H9 (cell line): Measurements from ENCODE around the gene FSTL4. TPM values are rescaled to one million over a fixed set of nuclear protein-coding genes. Genes with fewer than 3 reads are reported as not detected.

Experiments used
- DNase-seq: peaks from one replicate; pipeline ENCODE4 v3.0.0-alpha.2; 2017
- H2AFZ ChIP-seq: one replicate; pipeline ENCODE4 v1.6.1; 2013; ENCODE audit warnings: mild to moderate bottlenecking, low read length, control low read depth, moderate library complexity
- H2AK5ac ChIP-seq: 2 replicates; pipeline ENCODE4 v1.6.1; 2013; ENCODE audit warnings: low read length, control low read depth, mixed read lengths; ENCODE audit not compliant: insufficient read length
- H2BK120ac ChIP-seq: one replicate; pipeline ENCODE4 v1.6.1; 2013; ENCODE audit warnings: low read depth, mild to moderate bottlenecking, low read length, control low read depth, inconsistent platforms; ENCODE audit not compliant: poor library complexity, severe bottlenecking
- H2BK12ac ChIP-seq: 2 replicates; pipeline ENCODE4 v1.6.1; 2013; ENCODE audit warnings: low read length, control low read depth, mixed read lengths, low read depth; ENCODE audit not compliant: insufficient read length
- H2BK15ac ChIP-seq: 2 replicates; pipeline ENCODE4 v1.6.1; 2013; ENCODE audit warnings: low read depth, low read length, control low read depth
- H2BK20ac ChIP-seq: one replicate; pipeline ENCODE4 v1.6.1; 2013; ENCODE audit warnings: low read depth, mild to moderate bottlenecking, low read length, control low read depth, inconsistent platforms; ENCODE audit not compliant: poor library complexity, severe bottlenecking
- H2BK5ac ChIP-seq: 2 replicates; pipeline ENCODE4 v1.6.1; 2013; ENCODE audit warnings: low read length, control low read depth, mixed read lengths; ENCODE audit not compliant: insufficient read length
- H3K14ac ChIP-seq: 2 replicates; pipeline ENCODE4 v1.6.1; 2013; ENCODE audit warnings: low read length, control low read depth; ENCODE audit not compliant: insufficient read depth
- H3K18ac ChIP-seq: 2 replicates; pipeline ENCODE4 v1.6.1; 2013; ENCODE audit warnings: low read depth, mild to moderate bottlenecking, mixed read lengths, low read length, control low read depth; ENCODE audit not compliant: insufficient read length
- H3K23ac ChIP-seq: 2 replicates; pipeline ENCODE4 v1.6.1; 2013; ENCODE audit warnings: low read length, control low read depth, mixed read lengths, low read depth; ENCODE audit not compliant: insufficient read length
- H3K23me2 ChIP-seq: 2 replicates; pipeline ENCODE4 v1.6.1; 2013; ENCODE audit warnings: low read depth, mild to moderate bottlenecking, mixed read lengths, low read length, control low read depth; ENCODE audit not compliant: insufficient read length, poor library complexity, severe bottlenecking
- H3K27ac ChIP-seq: 2 replicates; pipeline ENCODE4 v1.5.1; 2013; ENCODE audit warnings: low read length, control low read depth, mixed read lengths, low read depth; ENCODE audit not compliant: insufficient read length
- H3K27me3 ChIP-seq: 2 replicates; pipeline ENCODE4 v1.6.1; 2013; ENCODE audit warnings: low read length, control low read depth, inconsistent platforms; ENCODE audit not compliant: insufficient read depth
- H3K4ac ChIP-seq: 2 replicates; pipeline ENCODE4 v1.6.1; 2013; ENCODE audit warnings: low read depth, mild to moderate bottlenecking, control low read depth, inconsistent platforms, low read length, moderate library complexity
- H3K4me1 ChIP-seq: 2 replicates; pipeline ENCODE4 v1.6.1; 2013; ENCODE audit warnings: low read length, control low read depth, inconsistent platforms; ENCODE audit not compliant: insufficient read depth
- H3K4me2 ChIP-seq: 2 replicates; pipeline ENCODE4 v1.6.1; 2013; ENCODE audit warnings: low read length, control low read depth, mixed read lengths; ENCODE audit not compliant: insufficient read length, insufficient read depth
- H3K56ac ChIP-seq: 2 replicates; pipeline ENCODE4 v1.6.1; 2013; ENCODE audit warnings: low read depth, mild to moderate bottlenecking, mixed read lengths, low read length, control low read depth; ENCODE audit not compliant: insufficient read length
- H3K79me1 ChIP-seq: 2 replicates; pipeline ENCODE4 v1.6.1; 2013; ENCODE audit warnings: low read depth, mild to moderate bottlenecking, moderate library complexity, low read length, control low read depth, inconsistent platforms; ENCODE audit not compliant: insufficient read depth, poor library complexity, severe bottlenecking
- H3K79me2 ChIP-seq: 2 replicates; pipeline ENCODE4 v1.6.1; 2013; ENCODE audit warnings: low read length, control low read depth, inconsistent platforms; ENCODE audit not compliant: insufficient read depth
- H3K9ac ChIP-seq: 2 replicates; pipeline ENCODE4 v1.6.1; 2013; ENCODE audit warnings: low read length, control low read depth, mixed read lengths; ENCODE audit not compliant: insufficient read length; ENCODE audit errors: extremely low read depth
- H3K9me3 ChIP-seq: one replicate; pipeline ENCODE4 v1.6.1; 2013; ENCODE audit warnings: low read depth, low read length, inconsistent platforms; ENCODE audit not compliant: control insufficient read depth
- H3T11ph ChIP-seq: one replicate; pipeline ENCODE4 v1.6.1; 2013; ENCODE audit warnings: mild to moderate bottlenecking, low read length, control low read depth, inconsistent platforms
- H4K20me1 ChIP-seq: one replicate; pipeline ENCODE4 v1.6.1; 2013; ENCODE audit not compliant: control insufficient read depth, insufficient read length, insufficient read depth
- H4K5ac ChIP-seq: 2 replicates; pipeline ENCODE4 v1.6.1; 2013; ENCODE audit warnings: low read depth, mild to moderate bottlenecking, mixed read lengths, low read length, control low read depth; ENCODE audit not compliant: insufficient read length
- H4K8ac ChIP-seq: replicated peaks from 2 replicates; pipeline ENCODE4 v1.6.1; 2013; ENCODE audit warnings: low read length, control low read depth, mixed read lengths, low read depth; ENCODE audit not compliant: insufficient read length
- H4K91ac ChIP-seq: 2 replicates; pipeline ENCODE4 v1.6.1; 2013; ENCODE audit warnings: low read depth, mild to moderate bottlenecking, moderate library complexity, mixed read lengths, low read length, control low read depth; ENCODE audit not compliant: insufficient read length
- H3K27ac Mint-ChIP-seq, 3 experiments: 2 replicates in 2 of 3; 3 replicates in 1 of 3; pipeline ENCODE4 v1.8.0; 2020 to 2021; ENCODE audit warnings: mixed read lengths in 3 of 3, mild to moderate bottlenecking in 1 of 3, moderate library complexity in 1 of 3
- H3K27me3 Mint-ChIP-seq: 2 replicates; pipeline ENCODE4 v1.8.0; 2021; ENCODE audit warnings: low read depth, mild to moderate bottlenecking, moderate library complexity, mixed read lengths
- H3K36me3 Mint-ChIP-seq, 3 experiments: 2 replicates in 2 of 3; 3 replicates in 1 of 3; pipeline ENCODE4 v1.8.0; 2020 to 2021; ENCODE audit warnings: low read depth in 3 of 3, mixed read lengths in 3 of 3; ENCODE audit not compliant: insufficient read depth in 1 of 3
- H3K4me1 Mint-ChIP-seq, 2 experiments: 2 replicates each; pipeline ENCODE4 v1.8.0; 2020; ENCODE audit warnings: mixed read lengths in 2 of 2
- H3K4me3 Mint-ChIP-seq, 2 experiments: 2 replicates in 1 of 2; 3 replicates in 1 of 2; pipeline ENCODE4 v1.8.0; 2020 to 2021; ENCODE audit warnings: mild to moderate bottlenecking in 2 of 2, mixed read lengths in 2 of 2, moderate library complexity in 1 of 2
- H3K9me3 Mint-ChIP-seq, 2 experiments: 2 replicates in 1 of 2; 3 replicates in 1 of 2; pipeline ENCODE4 v1.8.0; 2020; ENCODE audit warnings: mild to moderate bottlenecking in 2 of 2, mixed read lengths in 2 of 2, moderate library complexity in 1 of 2
- CTCF ChIP-seq: fragments of 200-600 bp; sonication (generic); conservative IDR thresholded peaks from 3 replicates; pipeline ENCODE4 v1.8.0; 2021; ENCODE audit warnings: antibody characterized with exemption, mild to moderate bottlenecking
- WGBS: extraction: QIAGEN DNeasy Blood & Tissue Kit; methylation state at CpG from one replicate; pipeline ENCODE4 v1.1.7; 2013; ENCODE audit warnings: missing lambda C conversion rate, low lambda C conversion rate, mixed read lengths; ENCODE audit not compliant: insufficient read length; ENCODE audit errors: extremely low coverage; 5-methylcytosine and 5-hydroxymethylcytosine counted together
- total RNA-seq: library from RNA; stranded (reverse); gene quantifications from 2 replicates; pipeline ENCODE4 v1.2.1, GENCODE V29; 2021

The FSTL4 gene
- total RNA-seq, 1 experiment from 2014 or later, result 5.7 TPM

GRCh38 chr5:133466556-133467334, 145.6 kb downstream of the FSTL4 start:
- Histone ChIP-seq H3K79me2 (no peaks in the 10 kb centered on the region), H2BK120ac (no peak overlapping the region), H4K8ac (no peak overlapping the region), H3T11ph (no peak overlapping the region), H2BK5ac (no peak overlapping the region), H2BK12ac (no peak overlapping the region), H3K4ac (no peak overlapping the region), H3K4me1 (peaks cover 5% of the 10 kb centered on the region; the same call in 1 of the 2 replicates), H4K20me1 (no peaks in the 10 kb centered on the region), H2AFZ (no peak overlapping the region), H4K91ac (no peak overlapping the region), H2AK5ac (no peak overlapping the region), H2BK20ac (no peak overlapping the region), H2BK15ac (no peak overlapping the region), H3K9me3 (no peaks in the 10 kb centered on the region), H4K5ac (no peak overlapping the region), H3K18ac (no peak overlapping the region), H3K56ac (no peak overlapping the region), H3K27ac (no peak overlapping the region), H3K27me3 (no peaks in the 10 kb centered on the region), H3K9ac (no peak overlapping the region), H3K23ac (no peak overlapping the region), H3K23me2 (no peaks in the 10 kb centered on the region), H3K79me1 (no peaks in the 10 kb centered on the region), H3K4me2 (no peak overlapping the region), H3K14ac (0 out of 2 replicates have a peak overlapping the region, but pooled peaks have one; percentile 9)
- no peaks in the 10 kb centered on the region for H3K9me3 Mint-ChIP-seq
- no peak overlapping the region for H3K4me3 Mint-ChIP-seq
- DNase-seq, result no peak
- H3K36me3 Mint-ChIP-seq, result no peaks in the 10 kb centered on the region
- H3K4me1 Mint-ChIP-seq, result peaks cover 13 to 19% of the 10 kb centered on the region in 2 experiments
- H3K27ac Mint-ChIP-seq, result no peak overlapping the region
- H3K27me3 Mint-ChIP-seq, result no peaks in the 10 kb centered on the region
- no peak for TF ChIP-seq CTCF
- 100% methylated on average over 2 of the region's 5 CpGs for WGBS
